GM21529 (cell line): ENCODE data around the gene AMPD1.

Experiments
- ATAC-seq: cut with Tn5 transposase; IDR thresholded peaks from one replicate; pipeline ENCODE4 v1.9.1; 2021; ENCODE audit not compliant: unreplicated experiment

Gene AMPD1

GRCh38 chr1:114695430-114696058 is at the start of gene AMPD1:
TSS of gene AMPD1 (minus strand) at chr1:114695546. CDS start at chr1:114695471, 75 bp downstream.
- ATAC-seq, result no peak

DNA sequence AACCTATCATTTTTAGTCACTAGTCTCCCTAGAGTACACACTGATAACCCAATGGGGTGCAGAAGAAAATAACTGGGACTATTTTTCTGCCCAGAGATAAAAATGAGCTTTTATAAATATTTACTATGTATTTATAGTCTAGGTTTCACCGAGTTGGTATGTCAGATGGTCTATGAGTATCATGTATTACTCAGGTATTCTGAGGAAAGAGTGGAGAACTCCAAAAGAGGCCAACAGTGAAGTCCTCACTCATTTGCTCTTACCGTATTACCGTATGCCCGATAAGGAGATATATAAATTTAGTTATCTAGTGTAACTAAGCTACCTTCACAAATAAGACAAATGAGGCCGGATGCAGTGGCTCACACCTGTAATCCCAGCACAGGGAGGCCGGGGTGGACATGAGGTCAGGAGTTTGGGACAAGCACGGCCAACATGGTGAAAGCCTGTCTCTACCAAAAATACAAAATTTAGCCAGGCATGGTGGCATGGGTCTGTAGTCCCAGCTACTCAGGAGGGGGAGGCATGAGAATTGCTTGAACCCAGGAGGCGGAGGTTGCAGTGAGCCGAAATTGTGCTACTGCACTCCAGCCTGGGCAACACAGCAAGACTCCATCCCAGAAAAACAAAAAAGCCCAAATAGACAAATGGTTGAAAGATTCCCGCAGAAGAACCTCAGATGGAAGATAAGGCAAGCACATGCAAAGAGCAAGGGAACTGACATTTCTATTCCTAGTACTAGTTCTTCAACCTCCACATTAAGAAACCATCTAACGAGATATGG is 46.8 kb upstream of the AMPD1 start:
- ATAC-seq, result no peak

DNA sequence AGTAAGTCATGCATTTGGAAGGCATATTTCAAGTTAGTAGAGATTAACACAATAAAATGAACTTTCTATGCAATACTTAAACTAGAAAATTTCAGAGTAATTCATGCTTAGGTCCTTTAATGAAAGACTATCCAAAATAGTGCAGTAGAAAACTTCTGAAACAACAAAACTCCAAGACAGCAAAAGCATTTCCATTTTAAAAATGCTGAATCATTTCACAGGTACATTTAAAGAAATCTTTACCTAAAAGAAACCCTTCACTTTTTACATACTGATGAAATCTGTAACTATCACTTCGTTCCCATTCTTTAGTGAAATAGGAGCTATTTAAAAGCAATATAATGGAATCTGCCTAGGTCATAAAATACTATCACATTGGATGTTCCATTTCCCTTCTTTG is 45.0 kb upstream of the AMPD1 start:
- no peak for ATAC-seq

DNA sequence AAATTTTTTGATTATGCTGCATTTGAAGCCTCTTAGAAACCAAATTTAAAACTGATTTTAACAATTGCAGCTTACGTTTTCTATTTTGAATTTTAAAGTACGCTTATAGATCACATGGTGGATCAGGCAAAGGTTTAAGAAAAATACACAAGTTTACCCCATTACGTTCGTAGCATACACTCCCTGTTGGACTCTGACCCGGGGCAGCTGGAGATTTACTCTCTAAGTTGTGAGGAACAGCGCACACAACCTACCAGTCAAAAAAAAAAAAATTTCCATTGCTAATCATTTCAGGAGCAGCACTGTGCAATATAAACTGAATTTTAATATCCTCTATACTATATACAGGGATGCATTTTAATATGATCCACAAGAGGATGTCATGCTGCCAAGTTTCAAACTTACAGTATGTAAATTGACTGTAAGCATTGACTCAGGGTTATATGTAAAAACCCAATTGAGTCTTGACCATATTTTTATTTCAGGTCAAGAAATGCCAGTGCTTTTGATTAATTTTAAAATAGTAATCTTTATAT is 42.0 kb upstream of the AMPD1 start:
- no peak for ATAC-seq

- no peak for ATAC-seq
Measured at GRCh38 chr1:114735479-114735878, 40.1 kb upstream of the AMPD1 start.

- no peak for ATAC-seq
Measured at GRCh38 chr1:114729782-114730181, 34.4 kb upstream of the AMPD1 start.

DNA sequence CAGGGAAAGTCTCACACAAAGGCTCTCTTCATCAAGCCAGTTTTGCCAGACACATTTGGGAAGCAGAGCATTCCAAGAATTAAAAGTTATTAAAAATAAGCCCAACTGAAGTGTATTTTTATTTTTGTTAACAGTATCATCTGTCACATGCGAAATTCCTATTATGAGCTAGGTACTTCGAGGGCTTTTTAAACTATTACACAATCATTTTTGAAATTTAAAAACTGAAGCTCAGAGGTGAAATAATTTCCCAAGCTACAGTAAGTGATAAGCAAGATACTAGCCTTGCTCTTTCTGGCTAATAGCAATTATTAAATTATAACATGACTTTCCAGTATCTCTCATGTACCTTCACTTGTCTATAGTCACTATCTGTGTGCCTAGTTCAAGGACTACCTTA is 33.2 kb upstream of the AMPD1 start:
- ATAC-seq, result no peak

DNA sequence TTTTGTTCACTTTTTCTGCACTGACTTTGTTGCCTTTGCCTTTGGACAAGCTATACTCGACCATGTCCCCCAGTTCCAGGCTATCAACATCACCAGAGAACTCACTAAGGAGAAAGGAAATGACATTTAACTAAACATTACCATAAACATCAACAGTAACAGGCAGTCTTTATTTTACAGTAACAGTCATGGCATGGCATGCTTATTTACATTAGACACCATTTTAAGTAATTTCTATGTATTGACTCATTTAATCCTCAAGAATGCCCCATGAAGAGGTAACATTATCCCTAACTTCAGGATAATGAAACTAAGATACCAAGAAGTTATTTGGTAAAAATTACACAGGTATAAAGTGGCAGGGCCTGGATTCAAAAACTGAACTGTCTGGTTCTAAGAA is 29.9 kb upstream of the AMPD1 start:
- no peak for ATAC-seq

DNA sequence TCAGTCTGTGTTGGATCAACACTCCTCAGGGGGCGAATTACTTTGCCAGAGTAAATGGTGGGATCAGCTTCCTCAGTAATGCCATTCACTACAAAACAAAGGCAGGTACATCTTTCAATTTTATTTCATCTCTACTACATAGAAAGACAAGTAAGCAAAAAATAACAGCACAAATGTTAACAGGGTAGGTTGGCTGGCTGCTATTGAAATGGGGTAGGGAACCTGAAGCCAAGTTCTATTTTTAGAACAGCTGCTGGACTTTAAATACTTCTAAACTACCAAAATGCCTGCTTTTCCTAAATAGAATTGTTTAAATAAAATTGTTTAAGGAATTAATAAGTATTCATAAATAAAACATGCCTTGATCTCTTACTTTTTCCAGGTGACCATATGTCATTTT is 28.6 kb upstream of the AMPD1 start:
- no peak for ATAC-seq

DNA sequence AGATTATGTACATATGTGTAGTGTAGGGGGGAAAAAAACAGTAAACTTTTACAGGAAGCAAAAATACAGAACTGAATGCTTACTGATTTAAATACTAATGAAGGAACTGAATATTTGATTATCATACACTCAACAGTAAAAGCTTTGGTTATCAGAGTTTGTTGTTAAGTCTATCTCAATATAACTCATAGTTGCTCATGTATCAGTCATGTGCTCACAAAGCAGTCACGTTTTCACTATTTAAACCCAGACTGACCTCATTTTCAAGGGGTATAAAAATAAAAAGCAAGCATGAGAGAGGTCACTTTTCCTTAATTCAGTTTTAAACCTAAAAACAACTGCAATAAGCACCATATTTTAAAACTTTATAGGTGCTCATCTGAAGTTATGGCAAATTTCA is 28.1 kb upstream of the AMPD1 start:
- ATAC-seq, result no peak

DNA sequence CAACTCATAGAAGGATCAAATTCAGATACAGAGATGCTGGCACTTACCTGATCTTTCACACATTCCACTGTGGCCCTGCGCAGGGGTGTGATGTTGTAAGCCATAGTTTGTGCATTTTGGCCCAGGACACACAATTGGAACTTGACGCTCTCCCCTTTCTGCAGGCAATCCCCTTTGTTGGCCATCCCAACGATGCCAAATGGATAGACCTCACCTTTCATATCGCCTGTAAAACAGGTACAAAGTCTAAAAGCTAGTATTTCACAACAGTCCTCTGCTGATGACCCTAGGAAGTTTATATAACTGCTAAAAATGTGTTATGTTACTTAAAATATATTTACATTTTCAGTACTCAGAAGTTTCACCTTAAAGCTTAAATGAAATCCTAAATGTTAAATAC is 25.1 kb upstream of the AMPD1 start:
- ATAC-seq, result no peak

- ATAC-seq, result no peak
Measured at GRCh38 chr1:114719424-114719787, 24.1 kb upstream of the AMPD1 start.

DNA sequence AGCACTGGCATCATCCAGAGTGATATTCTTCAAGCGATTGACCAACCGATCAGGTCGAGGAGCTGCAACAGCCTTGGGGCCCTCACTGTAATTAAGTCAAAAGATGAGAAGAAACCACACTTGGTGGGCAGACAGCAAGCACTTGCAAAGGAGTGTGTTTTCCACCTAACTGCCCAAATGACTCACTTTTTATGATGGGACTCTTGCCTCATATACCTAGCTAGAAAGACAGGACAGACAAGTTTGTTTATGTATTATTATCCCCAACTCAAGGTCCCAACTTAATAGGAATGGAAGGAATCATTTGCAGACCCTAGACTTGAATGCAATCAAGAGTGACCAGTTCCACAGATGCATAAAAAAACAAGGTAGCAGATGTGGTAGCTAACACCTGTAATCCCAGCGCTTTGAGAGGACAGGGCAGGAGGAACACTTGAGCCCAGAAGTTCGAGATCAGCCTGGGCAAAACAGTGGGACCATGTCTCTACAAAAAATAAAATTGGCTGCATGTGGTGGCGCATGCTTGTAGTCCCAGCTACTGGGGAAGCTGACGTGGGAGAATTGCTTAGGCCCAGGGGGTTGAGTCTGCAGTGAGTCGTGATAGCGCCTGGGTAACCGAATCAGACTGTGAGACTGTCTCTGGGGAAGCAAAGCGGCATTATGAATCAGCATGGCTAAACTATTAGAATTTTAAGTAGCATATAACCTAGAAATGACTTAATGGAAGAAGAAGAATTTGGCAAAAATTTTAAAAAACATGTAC is 23.5 kb upstream of the AMPD1 start:
- ATAC-seq, result no peak

DNA sequence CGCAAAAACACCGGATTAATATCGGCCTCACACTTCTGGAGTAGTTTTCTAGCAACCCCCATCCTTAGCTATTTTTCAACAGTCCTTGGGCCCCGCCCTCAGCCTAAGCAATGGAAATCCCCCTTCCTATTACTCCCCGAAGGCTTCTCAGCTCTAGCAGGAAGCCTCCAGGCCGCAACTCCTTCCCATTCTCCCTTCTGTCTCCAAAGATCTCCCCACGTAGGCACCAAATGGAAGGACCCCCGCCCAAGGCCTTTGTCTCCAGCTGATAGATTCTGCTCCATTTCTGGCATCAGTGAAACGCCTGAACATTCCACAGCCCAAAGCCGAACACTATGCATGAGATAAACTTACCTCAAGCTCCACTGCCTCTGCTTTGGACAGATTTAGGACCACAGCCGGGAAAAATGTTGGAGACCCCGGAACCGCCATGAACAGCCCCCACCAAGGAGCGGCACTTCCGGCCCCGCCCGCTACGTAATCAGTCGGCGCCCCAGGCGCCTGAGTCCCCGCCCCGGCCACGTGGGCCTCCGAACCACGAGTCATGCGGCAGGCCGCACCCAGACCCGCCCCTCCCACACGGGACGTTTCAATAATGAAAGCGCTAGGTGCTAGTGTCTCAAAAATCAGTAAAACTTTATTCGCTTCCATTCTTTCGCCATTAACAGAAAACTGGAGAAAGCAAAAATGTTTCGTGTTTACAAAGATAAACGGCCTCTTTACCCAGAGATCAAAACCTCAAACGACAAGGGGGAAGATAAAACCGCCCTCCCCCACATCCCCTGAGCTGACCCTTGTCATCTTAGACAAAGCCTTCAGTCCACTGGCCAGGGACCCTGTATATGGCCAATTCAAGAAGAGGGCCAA is 21.2 kb upstream of the AMPD1 start, which contains the start of gene NRAS:
TSS of gene NRAS (minus strand) at position 468 of the 867 bp plus-strand sequence. CDS start 611 bp downstream, outside the sequence.
- ATAC-seq, result peak; percentile 88

DNA sequence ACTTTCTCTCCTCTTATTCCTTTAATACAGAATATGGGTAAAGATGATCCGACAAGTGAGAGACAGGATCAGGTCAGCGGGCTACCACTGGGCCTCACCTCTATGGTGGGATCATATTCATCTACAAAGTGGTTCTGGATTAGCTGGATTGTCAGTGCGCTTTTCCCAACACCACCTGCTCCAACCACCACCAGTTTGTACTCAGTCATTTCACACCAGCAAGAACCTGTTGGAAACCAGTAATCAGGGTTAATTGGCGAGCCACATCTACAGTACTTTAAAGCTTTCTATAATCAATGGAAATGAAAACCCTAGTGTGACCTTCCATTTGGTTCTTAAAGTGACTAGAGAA is 20.6 kb upstream of the AMPD1 start:
- no peak for ATAC-seq

GRCh38 chr1:114712977-114713376 is 17.6 kb upstream of the AMPD1 start:
- no peak for ATAC-seq

DNA sequence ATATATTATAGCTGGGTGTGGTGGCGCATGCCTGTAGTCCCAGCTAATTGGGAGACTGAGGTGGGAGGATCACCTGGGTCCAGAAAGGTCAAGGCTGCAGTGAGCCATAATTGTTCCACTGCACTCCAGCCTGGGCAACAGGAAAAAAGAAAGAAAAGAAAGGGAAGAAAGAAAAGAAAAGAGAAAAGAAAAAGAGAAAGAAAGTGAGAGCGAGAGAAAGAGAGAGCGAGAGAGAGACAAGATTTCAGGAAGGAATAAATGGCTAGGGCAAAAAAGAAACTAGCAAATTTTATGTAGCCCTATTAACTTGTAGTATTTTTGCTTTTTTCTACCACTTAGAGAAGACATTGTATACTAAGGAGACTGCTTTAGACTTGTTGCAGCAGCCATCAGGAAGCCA is 15.0 kb upstream of the AMPD1 start:
- no peak for ATAC-seq

DNA sequence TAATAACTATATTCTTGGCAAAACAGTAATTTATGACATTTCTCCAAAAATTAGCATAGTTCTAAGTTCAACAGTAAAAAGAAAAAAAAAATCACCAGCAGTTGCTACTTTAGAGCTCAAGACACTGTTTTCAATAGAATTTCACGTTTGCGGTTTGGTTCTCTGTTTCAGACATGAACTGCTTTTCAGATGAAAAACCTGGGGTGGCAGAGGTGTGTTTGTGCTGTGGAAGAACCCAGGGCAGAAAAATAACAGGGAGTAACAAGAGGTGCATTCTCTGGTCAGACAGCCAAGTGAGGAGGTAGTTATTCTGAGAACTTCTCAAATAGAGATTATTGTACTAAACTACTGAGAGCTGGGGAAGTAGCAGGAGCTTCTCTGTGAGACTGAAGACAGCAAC is 12.3 kb upstream of the AMPD1 start:
- no peak for ATAC-seq

GRCh38 chr1:114703242-114703641 is 7.9 kb upstream of the AMPD1 start:
- no peak for ATAC-seq

- no peak for ATAC-seq
Measured at GRCh38 chr1:114702737-114703136, 7.4 kb upstream of the AMPD1 start.

DNA sequence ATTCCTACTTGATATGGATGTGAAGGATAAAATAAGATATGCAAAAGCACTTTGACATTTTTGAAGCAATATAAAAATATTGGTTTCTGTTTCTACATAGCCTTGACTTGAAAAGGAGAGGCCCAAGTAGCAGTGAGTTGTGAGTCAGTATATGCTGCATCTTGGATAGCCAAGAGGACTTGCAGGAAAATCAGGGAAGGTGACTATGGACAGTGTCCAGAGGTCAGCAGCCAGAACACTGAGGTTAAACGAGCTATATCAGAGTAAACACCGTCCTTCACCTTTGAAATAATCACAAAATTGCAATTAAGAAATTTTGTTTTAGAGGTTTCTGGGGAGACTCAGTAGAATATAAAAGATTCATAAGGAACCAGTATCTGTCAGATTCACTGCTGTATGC is 6.6 kb upstream of the AMPD1 start:
- ATAC-seq, result no peak
